ENCODE results near the gene CGB7.

DNA sequence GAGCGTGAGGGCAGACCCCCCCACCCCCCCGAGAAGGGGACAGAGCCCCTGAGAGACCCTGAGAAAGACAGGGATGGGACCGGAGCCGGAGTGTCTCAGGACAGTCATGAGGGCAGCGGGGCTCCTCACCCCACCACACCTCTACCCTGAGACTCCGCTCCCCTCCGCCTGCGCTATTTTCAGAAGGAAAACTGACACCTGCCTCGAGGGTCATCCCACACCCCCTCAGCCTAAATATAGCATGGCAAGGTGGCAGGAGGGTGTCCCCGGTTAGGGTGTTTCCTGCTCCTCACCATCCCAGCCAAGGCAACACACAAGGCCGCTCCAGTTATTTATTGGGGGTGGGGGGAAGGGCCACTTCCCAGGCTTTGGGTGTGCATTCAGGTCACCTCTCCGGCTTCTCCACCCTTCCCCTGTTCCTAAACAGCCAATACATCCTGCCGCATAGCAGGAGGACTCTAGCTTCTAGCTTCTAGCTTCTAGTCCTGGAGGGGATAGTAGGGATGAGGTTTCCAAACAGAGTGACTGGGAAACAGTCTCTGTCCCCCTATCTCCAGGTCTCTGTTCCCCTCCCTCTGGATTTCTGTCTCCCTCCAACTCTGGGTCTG lies 8.5 kb upstream of the CGB7 start:
- TF ChIP-seq CTCF (conservative IDR thresholded peaks at IDR 0.05 in 1 of 2, IDR thresholded peaks at IDR 0.05 in 1 of 2; ENCODE audit: extremely low read depth in 1 of 2, insufficient read depth in 1 of 2, low read depth in 1 of 2, low read length in 2 of 2) (no peak), EZH2 (IDR thresholded peaks at IDR 0.05; ENCODE audit: borderline replicate concordance, low read length) (no peak)

Data from mammary epithelial cell (primary cell).